Heart right ventricle (tissue), 16 donors: ENCODE data around the gene EGLN2. TPM values are rescaled to one million over a fixed set of nuclear protein-coding genes. Genes with fewer than 3 reads are reported as not detected.

Experiments used
- ATAC-seq, 8 donors: fragments of 200-7000 bp; cut with Tn5 transposase; one replicate each; pipeline ENCODE4 v1.9.1; 2020; ENCODE audit warnings: mild to moderate bottlenecking in 8 of 8, moderate library complexity in 8 of 8, moderate number of reproducible peaks in 1 of 8
- DNase-seq, 2 donors: peaks; one replicate each; pipeline ENCODE4 v3.0.0-alpha.2; 2020
- H3K27ac ChIP-seq, 10 donors: fragments of 200-600 bp; sonication (generic) in 2 of 10; one replicate each; pipeline versions ENCODE4 v1.5.0 to v1.8.0; 2020 to 2022; ENCODE audit warnings: mild to moderate bottlenecking in 3 of 10
- H3K27me3 ChIP-seq, 7 donors: fragments of 200-600 bp; one replicate each; pipeline ENCODE4 v1.8.0; 2021 to 2022; ENCODE audit warnings: mild to moderate bottlenecking in 2 of 7
- H3K36me3 ChIP-seq, 9 donors: fragments of 200-600 bp; sonication (generic) in 1 of 9; one replicate each; pipeline versions ENCODE4 v1.5.0 to v1.8.0; 2020 to 2022; ENCODE audit warnings: mild to moderate bottlenecking in 2 of 9
- H3K4me1 ChIP-seq, 9 donors: fragments of 200-600 bp; sonication (generic) in 1 of 9; one replicate each; pipeline versions ENCODE4 v1.5.0 to v1.8.0; 2020 to 2022; ENCODE audit warnings: mild to moderate bottlenecking in 4 of 9
- H3K4me3 ChIP-seq, 10 donors: fragments of 200-600 bp; sonication (generic) in 2 of 10; one replicate each; pipeline versions ENCODE4 v1.5.0 to v1.8.0; 2020 to 2022; ENCODE audit warnings: mild to moderate bottlenecking in 7 of 10, moderate library complexity in 2 of 10
- H3K9me3 ChIP-seq, 11 donors: fragments of 200-600 bp in 10 of 11; sonication (generic) in 2 of 11; one replicate each; pipeline versions ENCODE4 v1.5.0 to v1.8.0; 2013 to 2022; ENCODE audit warnings: mild to moderate bottlenecking in 2 of 11, control low read depth in 1 of 11, moderate library complexity in 1 of 11
- CTCF ChIP-seq, 9 donors: fragments of 200-600 bp; sonication (generic) in 2 of 9; IDR thresholded peaks; one replicate each; pipeline versions ENCODE4 v1.5.0 to v1.8.0; 2021 to 2022; ENCODE audit warnings: antibody characterized with exemption in 9 of 9, mild to moderate bottlenecking in 5 of 9, moderate library complexity in 1 of 9
- WGBS, 2 donors: extraction: QIAGEN DNeasy Blood & Tissue Kit; methylation state at CpG; one replicate each; pipeline ENCODE4 v1.1.7; 2013; ENCODE audit warnings: inconsistent platforms in 1 of 2; 5-methylcytosine and 5-hydroxymethylcytosine counted together
- intact Hi-C, 10 donors: fragments of 100-400 bp; cut with DNase I; formaldehyde crosslinking; loops; one replicate each; pipeline versions ENCODE4 v1.11.1 to v1.14.2; 2022
- polyA plus RNA-seq, 2 donors: library from polyadenylated mRNA; stranded (reverse); fragments of 200-250 nt; gene quantifications; one replicate each; pipeline ENCODE4 v1.2.3, GENCODE V29; 2013
- total RNA-seq, 10 donors: library from RNA; stranded (reverse); fragmentation: NEBNext Ultra II Directional in 3 of 10; extraction: Animal tissue kit (Norgen Biotek cat#: 25700) in 3 of 10; gene quantifications; one replicate each; pipeline versions ENCODE4 v1.2.1 to v1.2.4, GENCODE V29; 2021 to 2023
- donor health status: Arrhythmogenic right ventricular cardiomyopathy.
- donor health status: ischemic (EF 13 %, LVEDD 7.1; RV severe dilation, severe dysfunction).
- donor health status: healthy with polysubstance abuse.
- donor health status: DM: no; HTN: yes; CAD: no.
- donor health status: DM: no; HTN: no; CAD: no.
- donor health status: ischemic (EF 25% LVEDD 6.9; RV normal size, moderate dysfunction).
- donor health status: ischemic (EF 25% LVEDD 5.7; RV mildly dilated, moderate dysfunction).
- donor health status: healthy.
- donor health status: DM: yes; HTN: yes; CAD: no.
- donor health status: Ischemic cardiomyopathy.
- donor health status: ischemic (EF 35%, LVEDD 5.7; RV mildly dilated, moderate dysfunction).
- donor health status: nonischemic (EF 11% LVEDD 7.7; RV severe dilation, severe dysfunction).
- donor health status: DM: yes; HTN: yes; CAD: no.
- donor health status: PGD.
- donor health status: ischemic (EF 29% LVEDD 5.4; RV normal size, mild dysfunction).
- donor health status: nonischemic (EF 23%, LVEDD 6.1; RV moderate dilation, normal function).

EGLN2 gene
- total and polyA plus RNA-seq, 12 donors: 31.8 to 78.6 (median 46.0) TPM

DNA sequence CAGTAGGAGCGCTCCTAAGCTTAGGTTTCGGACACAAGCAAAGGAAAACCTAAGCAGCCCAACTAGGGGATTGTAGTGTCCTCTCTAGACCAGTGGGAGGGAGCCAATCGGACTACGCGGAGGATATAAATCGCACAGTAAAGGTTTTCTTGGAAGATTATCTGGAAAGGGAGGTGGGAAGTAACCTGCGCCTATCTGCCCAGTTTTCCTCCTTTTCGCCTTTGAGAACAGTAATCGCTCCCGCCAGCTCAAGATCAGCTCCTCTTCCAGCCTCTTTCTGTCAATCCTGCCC is 21.4 kb upstream of the EGLN2 start:
- 0% methylated on average over 10 of the region's 10 CpGs for WGBS, 2 donors
- peaks cover 7 to 25% (median 14%) of the 10 kb centered on the region in 9 donors for H3K4me1 ChIP-seq
- intact Hi-C loops: no loop called here

DNA sequence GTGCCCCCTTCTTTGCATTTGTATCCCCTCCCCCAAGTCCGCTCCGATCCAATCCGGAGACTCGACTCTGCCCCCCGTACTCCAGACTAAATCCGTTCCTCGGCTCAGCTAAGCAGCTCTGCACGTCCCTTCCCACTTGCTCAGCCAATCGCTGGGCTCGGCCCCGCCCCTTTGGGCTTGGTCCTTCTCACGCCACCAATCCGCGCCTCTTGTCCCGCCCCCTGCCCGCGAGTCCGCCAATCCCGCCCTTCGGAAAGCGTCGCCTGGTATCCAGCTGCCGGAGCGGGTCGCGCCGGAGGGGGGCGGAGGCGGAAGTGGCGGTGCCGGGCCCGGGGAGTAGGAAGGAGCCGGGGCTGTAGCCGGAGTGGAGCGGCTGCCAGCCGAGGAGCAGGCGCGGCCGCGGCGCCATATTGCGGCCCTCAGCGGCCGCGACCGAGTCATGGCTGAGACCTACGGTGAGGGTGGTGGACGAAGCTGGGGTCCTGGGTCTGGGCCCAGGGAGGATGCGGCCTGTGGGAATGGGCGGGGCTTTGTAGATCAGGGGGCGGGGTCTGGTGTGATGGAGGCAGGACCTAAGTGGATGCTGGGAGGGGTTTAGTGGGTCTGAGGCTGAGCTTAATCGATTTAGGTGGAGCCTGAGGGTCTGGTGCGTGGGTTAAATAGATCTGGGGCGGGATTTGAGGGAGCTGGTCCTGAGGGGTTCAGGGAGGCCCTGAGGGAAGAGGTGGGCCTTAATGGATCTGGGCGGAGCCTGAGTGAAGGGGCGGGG is 20.9 kb upstream of the EGLN2 start, which contains the start of gene RAB4B:
RAB4B (plus strand) TSS at position 311 of the 769 bp plus-strand sequence; CDS start at position 440, 129 bp downstream.
- Histone ChIP-seq H3K27ac (peak within 1 kb of the TSS; percentile 89 to 100 (median 96)), H3K4me1 (peaks cover 7 to 25% (median 14%) of the 10 kb centered on the region in 9 donors), H3K9me3 (no peaks in the 10 kb centered on the region), H3K36me3 (peaks cover 0 to 16% (median 0%) of the 10 kb centered on the region in 9 donors), H3K27me3 (no peaks in the 10 kb centered on the region), H3K4me3 (peak within 1 kb of the TSS; percentile 43 to 84 (median 74))
- peak in 1 of 9 donors; percentile 22 for TF ChIP-seq CTCF (IDR thresholded peaks at IDR 0.05)
- ATAC-seq: peak; percentile 95 to 98 (median 97)
- peak; percentile 100 for DNase-seq
- intact Hi-C loops: loop anchor here in 5 of 10 donors (1.0 to 2.0 kb wide), 4 partner anchors 19 to 61 kb away; partner anchors contain the start of genes COQ8B (in 1 of the 5), EGLN2 (in 1 of the 5) and ITPKC (in 1 of the 5)
- WGBS, 2 donors: 0 to 1% methylated on average over 55 to 56 of the region's 56 CpGs

More for the DNA sequence above, 21.4 kb upstream of the EGLN2 start:
- Histone ChIP-seq H3K27me3 (no peaks in the 10 kb centered on the region), H3K4me3 (peak overlapping the region; percentile 43 to 84 (median 74)), H3K36me3 (peaks cover 0 to 13% (median 0%) of the 10 kb centered on the region in 9 donors), H3K9me3 (no peaks in the 10 kb centered on the region), H3K27ac (peak overlapping the region; percentile 89 to 100 (median 96))
- no peak for TF ChIP-seq CTCF (IDR thresholded peaks at IDR 0.05)
- ATAC-seq: no peak
- DNase-seq: no peak

GRCh38 chr19:40778706-40779284 is 20.2 kb upstream of the EGLN2 start:
- Histone ChIP-seq H3K27me3 (no peaks in the 10 kb centered on the region), H3K36me3 (peaks cover 0 to 19% (median 0%) of the 10 kb centered on the region in 9 donors), H3K27ac (peak overlapping the region in 9 of 10 donors; percentile 89 to 100 (median 97)), H3K9me3 (no peaks in the 10 kb centered on the region), H3K4me3 (peak overlapping the region; percentile 42 to 84 (median 74)), H3K4me1 (peaks cover 7 to 25% (median 14%) of the 10 kb centered on the region in 9 donors)
- DNase-seq (no peak), ATAC-seq (no peak)
- no peak for TF ChIP-seq CTCF (IDR thresholded peaks at IDR 0.05)
- intact Hi-C loops: loop anchor here in 5 of 10 donors (1.0 to 2.0 kb wide), 4 partner anchors 19 to 62 kb away; partner anchors contain the start of genes COQ8B (in 1 of the 5), EGLN2 (in 1 of the 5) and ITPKC (in 1 of the 5)
- 12% methylated on average over 7 of the region's 7 CpGs for WGBS, 2 donors

DNA sequence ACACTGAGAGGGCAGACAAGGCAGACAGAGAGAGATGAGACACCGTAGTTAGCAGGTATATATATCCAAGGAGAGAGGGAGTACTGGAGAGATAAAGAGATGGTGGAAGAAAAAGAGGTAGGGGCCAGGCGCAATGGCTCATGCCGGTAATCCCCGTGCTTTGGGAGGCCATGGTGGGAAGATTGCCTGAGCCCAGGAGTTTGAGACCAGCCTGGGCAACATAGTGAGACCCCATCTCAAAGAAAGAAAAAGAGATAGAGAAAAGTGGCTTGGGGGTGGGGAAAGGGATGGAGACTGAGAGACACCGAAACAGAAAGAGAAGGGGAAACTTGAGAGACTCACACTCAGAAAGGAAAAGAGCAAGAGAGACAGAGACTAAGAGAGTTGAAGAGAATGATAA is 18.4 kb upstream of the EGLN2 start:
- intact Hi-C loops: no loop called here
- DNase-seq (no peak), ATAC-seq (no peak)
- 96 to 97% methylated on average over 5 of the region's 5 CpGs for WGBS, 2 donors
- H3K27ac ChIP-seq: no peak overlapping the region
- peaks cover 7 to 25% (median 14%) of the 10 kb centered on the region in 9 donors for H3K4me1 ChIP-seq
- no peak for TF ChIP-seq CTCF (IDR thresholded peaks at IDR 0.05)
- H3K4me3 ChIP-seq: no peak overlapping the region
- H3K9me3 ChIP-seq: no peaks in the 10 kb centered on the region
- H3K36me3 ChIP-seq: peaks cover 0 to 37% (median 0%) of the 10 kb centered on the region in 9 donors
- H3K27me3 ChIP-seq: no peaks in the 10 kb centered on the region
